UCSD-AML1 (cell line): ENCODE results near the gene DPF3.
"Not testable (repeated sequence)": the region's sequence is repeated elsewhere in the genome, so short reads cannot be mapped to it uniquely, and the experiment has no call there.

Experiments
- DNase-seq: peaks from one replicate; lab custom pipeline; 2025; ENCODE audit not compliant: unreplicated experiment; lab: John Stamatoyannopoulos, UW

The DPF3 gene

GRCh38 chr14:72775923-72776554, 117.9 kb downstream of the DPF3 start:
- DNase-seq = no peak

DNA sequence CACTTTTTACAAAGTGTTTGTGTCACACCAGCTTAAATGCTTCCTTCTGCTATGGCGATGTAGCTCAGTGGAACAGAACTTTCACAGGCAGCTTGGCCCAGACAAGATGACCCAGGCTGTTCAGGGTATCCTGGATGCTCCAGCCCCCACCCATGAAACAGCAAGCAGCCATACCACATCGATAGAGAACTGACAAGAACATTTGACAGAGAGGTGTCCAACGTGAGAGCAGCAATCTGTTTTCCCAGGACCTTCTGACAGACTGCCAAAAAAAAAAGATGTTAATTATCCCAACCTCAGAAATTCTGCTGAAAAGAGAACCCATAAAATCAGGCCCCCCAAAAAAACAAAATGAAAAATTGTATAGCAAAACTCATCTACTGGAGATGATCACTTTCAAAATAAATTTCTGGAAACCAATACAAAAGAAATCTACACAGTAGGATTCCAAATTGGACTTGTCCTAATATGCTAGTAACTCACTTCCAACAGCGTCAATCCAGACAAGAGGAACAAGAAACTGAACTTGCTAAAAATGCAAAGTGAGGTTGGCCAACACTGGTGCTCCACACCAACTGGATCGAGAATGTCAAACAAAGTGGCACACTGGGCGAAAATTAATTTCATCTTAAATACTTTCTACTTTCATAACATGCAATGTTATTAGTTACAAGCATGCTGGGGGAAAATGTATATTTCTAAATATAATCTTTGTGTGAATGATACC, 118.8 kb downstream of the DPF3 start:
- no peak for DNase-seq

DNA sequence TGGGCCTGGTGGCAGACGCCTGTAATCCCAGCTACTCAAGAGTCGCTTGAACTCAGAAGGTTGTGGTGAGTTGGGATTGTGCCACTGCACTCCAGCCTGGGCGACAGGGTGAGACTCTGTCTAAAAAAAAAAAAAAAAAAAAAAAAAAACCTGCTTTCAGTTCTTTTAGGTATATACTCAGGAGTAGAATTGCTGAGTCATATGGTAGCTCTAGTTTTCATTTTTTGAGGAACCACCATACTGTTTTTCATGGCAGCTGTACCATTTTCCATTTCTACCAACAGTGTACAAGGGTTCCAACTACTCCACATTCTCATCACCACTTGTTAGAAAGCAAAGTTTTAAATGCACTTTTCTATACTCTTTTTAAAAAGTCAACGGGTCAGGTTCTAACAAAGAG, 119.8 kb downstream of the DPF3 start:
- no peak for DNase-seq

DNA sequence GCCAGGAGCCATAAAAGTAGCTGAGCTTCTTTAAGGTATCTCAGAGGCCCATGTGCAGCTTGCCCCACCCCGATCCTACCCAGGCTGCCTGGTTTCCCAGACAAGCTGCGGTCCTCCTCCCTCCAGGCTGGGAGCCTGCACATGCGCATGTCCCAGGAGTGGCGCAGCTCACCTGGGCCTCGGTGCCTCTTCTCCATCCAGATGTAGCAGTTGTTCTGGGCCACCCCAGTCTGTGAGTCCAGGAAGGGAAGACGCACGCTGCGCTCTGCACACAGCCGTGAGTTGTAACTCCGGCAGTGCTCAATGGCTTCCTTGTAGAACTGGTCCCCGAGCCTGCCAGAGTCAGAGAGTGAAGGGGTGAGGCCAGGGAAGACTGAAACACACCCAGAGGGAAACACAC, 122.3 kb downstream of the DPF3 start:
- no peak for DNase-seq

DNA sequence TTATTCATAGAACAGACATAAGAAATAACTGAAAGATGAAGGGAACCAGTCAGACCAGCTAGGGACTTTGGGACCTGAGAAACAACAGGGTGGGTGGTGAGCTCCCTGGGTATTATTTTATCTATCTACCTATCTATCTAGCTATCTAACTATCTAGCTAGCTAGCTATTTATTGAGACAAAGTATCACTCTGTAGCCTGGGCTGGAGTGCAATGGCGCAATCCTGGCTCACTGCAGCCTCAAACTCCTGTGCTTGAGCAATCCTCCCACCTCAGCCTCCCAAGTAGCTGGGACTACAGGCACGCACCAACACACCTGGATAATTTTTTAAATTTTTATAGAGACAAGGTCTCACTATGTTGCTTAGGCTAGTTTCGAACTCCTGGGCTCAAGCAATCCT, 127.6 kb downstream of the DPF3 start:
- no peak for DNase-seq

- DNase-seq = no peak
Observed at GRCh38 chr14:72763892-72764291, 130.0 kb downstream of the DPF3 start.

GRCh38 chr14:72759670-72760069, 134.2 kb downstream of the DPF3 start:
- DNase-seq = no peak

- DNase-seq = no peak
Observed at GRCh38 chr14:72758993-72759392, 134.9 kb downstream of the DPF3 start.

- no peak for DNase-seq
Observed at GRCh38 chr14:72758420-72758819, 135.5 kb downstream of the DPF3 start.

DNA sequence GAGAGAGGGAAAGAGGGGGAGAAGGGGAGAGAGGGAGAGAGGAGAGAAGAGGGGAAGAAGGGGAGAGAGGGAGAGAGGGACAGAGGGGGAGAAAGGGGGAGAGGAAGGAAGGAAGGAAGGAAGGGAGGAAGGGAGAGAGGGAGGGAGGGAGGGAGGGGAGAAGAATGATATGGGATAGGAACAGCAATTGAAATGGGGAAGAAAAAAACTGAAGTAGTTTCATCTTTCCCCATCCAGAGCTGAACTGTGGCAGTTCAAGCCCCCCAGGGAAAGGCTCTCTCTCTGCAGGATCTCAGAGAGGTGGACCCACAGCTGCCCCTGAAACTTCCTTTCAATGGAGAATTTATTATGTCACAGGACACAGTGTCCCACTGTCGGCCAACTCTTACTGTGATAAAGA, 136.9 kb downstream of the DPF3 start:
- DNase-seq = no peak

DNA sequence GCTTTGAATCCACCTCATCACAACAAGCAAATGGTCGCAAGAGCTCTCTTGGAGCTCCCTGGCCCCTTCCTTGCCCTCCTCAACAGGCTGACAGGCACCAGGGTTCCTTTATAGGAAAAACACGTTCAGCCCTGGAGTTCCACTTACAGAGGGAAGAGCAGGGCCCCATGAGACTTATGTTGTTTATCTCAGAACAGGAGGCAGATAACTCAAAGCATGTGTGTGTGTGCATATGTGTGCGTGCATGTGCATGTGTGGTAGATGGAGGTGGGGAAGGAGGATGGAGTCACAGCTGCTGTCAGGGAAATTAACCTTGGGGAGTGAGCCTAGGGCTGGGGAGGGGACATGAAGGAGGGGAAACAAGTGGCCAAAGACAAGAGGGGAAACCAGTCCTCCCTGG, 138.1 kb downstream of the DPF3 start:
- DNase-seq = no peak

- no peak for DNase-seq
Observed at GRCh38 chr14:72754949-72755348, 139.0 kb downstream of the DPF3 start.

- DNase-seq = no peak
Observed at GRCh38 chr14:72753879-72754400, 140.0 kb downstream of the DPF3 start.

DNA sequence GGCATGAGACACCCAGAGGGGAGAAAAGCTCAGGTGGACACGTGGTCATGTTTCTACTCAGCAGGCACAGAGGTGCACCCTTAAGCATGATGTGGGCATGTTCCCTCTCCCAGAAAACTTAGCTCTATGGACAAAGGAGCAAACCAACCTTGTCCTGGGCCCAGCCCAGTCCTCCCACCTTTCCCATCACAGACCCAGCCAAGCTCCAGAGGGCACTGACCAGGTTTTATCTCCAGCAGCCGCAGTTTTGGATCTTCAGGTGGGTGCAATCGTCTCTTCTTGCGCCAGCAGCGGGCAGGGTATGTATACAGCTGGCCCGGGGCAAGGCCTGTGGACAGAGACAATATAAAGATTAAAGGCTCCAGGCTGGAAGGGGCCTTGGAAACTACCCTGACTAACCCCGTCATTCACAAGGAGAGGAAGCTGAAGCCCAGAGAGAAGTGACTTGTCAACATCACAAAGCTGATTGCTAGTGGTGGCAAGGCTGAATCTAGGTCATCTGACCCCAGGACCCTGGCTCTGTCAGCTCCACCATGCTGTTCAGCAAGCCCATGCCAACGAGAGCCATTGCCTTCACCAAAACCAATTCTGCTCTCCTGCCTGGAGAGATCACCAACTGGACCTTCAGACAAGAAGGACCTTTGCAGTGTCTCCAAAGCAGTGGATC, 140.7 kb downstream of the DPF3 start:
- DNase-seq = no peak

DNA sequence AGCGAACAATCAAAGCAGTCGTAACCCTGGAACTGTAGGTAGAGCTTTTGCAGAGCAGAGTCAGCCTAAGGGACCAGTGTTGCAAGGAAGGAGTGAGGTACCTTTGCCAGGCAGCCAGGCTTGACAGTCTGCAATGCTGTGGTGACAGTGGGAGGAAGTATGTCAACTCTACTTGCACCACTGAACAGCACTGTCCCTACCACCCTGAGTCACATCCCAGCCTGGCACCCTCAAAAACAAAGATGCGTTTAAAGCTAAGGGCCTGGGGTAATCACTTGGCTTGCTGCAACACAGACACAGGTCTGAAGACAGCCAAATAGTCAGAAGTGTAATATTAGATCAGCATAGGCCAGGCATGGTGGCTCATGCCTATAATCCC, 141.9 kb downstream of the DPF3 start:
- DNase-seq = no peak

DNA sequence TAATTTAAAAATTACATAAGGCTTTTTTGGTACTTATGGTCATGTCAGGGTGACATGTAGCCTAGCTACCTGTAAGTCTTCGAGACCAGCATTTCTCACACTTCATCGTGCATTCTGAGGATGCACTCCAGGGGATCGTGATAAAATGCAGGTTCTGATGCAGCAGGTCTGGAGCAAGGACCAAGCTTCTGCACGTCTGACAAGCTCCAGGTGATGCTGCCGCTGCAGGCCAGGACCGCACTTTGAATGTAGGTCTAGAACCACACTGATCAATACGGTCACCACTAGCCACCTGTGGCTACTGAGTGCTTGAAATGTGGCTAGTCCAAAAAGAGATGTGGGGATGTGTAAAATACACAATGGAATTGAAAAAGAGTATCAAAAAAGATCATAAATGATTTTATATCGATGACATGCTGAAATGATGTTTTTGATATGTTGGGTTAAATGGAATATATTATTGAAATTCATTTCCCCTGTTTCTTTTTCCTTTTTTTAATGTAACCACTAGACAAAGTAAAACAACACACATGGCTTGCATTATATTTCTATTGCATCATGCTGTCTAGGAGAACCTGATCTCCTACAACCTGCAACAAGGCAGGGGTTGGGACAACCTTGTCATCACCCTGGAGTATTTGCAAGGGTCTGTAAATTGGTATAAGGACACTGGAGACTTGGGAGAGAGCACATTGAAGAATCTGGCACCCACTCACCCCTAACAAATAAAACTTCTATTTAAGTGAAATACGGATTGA, 142.4 kb downstream of the DPF3 start:
- no peak for DNase-seq

DNA sequence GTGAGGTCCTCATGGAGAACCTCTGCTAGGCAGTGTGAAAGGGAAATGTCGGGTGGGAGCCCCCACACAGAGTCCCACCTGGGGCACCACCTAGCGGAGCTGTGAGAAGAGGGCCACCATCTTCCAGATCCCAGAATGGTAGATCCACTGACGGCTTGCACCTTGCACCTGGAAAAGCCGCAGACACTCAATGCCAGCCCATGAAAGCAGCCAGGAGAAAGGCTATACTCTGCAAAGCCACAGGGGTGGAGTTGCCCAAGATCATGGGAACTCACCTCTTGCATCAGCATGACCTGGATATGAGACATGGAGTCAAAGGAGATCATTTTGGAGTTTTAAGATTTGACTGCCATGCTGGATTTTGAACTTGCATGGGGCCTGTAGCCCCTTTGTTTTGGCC, 145.0 kb downstream of the DPF3 start:
- not testable (repeated sequence) for DNase-seq

DNA sequence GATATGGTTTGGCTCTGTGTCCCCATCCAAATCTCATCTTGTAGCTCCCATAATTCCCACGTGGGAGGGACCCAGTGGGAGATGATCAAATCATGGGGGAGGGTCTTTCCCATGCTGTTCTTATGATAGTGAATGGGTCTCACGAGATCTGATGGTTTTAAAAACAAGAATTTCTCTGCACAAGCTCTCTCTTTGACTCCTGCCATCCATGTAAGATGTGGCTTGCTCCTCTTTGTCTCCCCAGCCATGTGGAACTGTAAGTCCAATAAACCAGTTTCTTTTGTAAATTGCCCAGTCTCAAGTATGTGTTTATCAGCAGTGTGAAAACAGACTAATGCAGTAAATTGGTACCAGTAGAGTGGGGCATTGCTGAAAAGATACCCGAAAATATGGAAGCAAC, 146.2 kb downstream of the DPF3 start:
- no peak for DNase-seq

DNA sequence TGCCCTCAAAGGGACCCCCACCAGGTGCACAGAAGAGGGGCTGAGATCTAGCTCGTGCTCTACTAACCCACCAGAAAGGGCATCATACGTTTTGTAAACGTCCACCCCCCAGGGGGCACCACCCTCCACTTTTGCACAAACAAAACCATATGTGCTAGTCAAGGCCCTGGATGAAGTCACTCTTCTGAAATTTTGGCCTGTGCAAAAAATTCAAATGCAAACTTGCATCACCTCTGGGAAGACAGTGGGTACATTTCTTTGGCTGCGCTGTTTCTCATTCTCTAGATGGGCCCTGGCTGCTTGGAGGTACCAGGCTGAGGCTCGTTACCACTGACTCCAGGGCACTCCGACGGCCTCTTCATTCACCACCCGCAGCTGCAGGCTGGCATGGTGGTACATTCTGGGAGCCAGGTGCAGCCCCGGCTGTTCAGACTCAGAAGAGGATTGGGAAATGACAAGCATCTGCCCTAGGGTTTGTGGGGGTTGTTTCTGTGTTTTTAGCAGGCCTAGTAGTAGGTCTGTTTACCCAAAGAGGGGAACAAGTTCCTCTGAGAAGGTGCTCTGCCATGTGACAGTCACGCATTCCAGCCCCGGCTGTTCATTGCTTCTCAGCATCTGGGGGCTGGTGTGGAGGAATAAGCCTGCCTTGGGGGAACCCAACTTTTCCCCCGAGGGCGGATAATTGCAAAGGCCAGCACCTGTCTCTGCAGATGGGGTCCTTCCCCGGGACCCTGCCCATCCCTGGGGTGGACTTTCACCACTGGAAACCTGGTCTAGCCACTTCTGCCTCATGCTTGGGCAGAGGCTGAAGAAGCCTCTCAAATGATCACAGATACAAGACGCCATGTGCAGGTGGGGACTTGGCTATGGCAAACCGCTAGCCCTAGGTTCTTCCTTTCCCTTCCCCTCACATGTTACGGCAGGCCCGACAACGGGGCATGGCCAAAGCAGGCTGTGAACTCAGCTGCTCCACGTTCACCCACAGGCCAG, 147.6 kb downstream of the DPF3 start:
- no peak for DNase-seq

DNA sequence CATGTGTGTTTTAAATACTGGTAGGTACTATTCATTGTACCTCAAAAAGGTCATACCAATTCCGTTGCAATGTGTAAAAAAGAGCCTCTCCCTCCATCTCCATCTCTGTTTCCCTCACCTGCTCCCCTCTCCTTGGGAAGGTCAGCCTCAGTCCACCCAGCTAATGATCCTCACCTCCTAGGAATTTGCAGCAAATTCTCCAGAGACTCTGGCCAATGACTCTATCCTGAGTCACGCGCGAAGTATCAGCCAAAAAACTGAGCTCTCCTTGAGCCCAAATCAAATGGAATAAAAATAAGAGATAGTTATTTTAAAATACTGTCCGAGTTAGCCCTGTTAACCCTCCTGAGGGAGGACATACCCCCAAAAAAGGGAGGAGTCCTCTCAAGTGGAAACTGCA, 148.4 kb downstream of the DPF3 start:
- no peak for DNase-seq
